ENCODE results near the gene DUOXA1. TPM values are rescaled to one million over a fixed set of nuclear protein-coding genes. Genes with fewer than 3 reads are reported as not detected.

Gene DUOXA1
- total and polyA plus RNA-seq, 2 experiments from 2014 or later = not detected

DNA sequence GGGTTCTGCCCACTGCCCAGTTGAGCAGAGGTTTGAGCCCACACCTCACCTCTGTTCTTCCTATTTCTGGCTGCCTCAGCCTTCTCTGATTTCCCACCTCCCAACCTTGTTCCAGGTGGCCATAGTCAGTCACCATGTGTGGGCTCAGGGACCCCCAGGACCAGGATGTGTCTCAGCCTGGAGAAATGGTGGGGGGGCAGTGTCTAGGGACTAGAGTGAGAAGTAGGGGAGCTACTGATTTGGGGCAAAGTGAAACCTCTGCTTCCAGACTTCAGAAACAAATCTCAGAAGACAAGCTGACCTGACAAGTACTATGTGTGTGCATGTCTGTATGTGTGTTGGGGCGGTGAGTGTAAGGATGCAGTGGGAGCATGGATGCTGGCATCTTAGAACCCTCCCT is 35.2 kb upstream of the DUOXA1 start (continued):
- TF ChIP-seq, protein P1, sequence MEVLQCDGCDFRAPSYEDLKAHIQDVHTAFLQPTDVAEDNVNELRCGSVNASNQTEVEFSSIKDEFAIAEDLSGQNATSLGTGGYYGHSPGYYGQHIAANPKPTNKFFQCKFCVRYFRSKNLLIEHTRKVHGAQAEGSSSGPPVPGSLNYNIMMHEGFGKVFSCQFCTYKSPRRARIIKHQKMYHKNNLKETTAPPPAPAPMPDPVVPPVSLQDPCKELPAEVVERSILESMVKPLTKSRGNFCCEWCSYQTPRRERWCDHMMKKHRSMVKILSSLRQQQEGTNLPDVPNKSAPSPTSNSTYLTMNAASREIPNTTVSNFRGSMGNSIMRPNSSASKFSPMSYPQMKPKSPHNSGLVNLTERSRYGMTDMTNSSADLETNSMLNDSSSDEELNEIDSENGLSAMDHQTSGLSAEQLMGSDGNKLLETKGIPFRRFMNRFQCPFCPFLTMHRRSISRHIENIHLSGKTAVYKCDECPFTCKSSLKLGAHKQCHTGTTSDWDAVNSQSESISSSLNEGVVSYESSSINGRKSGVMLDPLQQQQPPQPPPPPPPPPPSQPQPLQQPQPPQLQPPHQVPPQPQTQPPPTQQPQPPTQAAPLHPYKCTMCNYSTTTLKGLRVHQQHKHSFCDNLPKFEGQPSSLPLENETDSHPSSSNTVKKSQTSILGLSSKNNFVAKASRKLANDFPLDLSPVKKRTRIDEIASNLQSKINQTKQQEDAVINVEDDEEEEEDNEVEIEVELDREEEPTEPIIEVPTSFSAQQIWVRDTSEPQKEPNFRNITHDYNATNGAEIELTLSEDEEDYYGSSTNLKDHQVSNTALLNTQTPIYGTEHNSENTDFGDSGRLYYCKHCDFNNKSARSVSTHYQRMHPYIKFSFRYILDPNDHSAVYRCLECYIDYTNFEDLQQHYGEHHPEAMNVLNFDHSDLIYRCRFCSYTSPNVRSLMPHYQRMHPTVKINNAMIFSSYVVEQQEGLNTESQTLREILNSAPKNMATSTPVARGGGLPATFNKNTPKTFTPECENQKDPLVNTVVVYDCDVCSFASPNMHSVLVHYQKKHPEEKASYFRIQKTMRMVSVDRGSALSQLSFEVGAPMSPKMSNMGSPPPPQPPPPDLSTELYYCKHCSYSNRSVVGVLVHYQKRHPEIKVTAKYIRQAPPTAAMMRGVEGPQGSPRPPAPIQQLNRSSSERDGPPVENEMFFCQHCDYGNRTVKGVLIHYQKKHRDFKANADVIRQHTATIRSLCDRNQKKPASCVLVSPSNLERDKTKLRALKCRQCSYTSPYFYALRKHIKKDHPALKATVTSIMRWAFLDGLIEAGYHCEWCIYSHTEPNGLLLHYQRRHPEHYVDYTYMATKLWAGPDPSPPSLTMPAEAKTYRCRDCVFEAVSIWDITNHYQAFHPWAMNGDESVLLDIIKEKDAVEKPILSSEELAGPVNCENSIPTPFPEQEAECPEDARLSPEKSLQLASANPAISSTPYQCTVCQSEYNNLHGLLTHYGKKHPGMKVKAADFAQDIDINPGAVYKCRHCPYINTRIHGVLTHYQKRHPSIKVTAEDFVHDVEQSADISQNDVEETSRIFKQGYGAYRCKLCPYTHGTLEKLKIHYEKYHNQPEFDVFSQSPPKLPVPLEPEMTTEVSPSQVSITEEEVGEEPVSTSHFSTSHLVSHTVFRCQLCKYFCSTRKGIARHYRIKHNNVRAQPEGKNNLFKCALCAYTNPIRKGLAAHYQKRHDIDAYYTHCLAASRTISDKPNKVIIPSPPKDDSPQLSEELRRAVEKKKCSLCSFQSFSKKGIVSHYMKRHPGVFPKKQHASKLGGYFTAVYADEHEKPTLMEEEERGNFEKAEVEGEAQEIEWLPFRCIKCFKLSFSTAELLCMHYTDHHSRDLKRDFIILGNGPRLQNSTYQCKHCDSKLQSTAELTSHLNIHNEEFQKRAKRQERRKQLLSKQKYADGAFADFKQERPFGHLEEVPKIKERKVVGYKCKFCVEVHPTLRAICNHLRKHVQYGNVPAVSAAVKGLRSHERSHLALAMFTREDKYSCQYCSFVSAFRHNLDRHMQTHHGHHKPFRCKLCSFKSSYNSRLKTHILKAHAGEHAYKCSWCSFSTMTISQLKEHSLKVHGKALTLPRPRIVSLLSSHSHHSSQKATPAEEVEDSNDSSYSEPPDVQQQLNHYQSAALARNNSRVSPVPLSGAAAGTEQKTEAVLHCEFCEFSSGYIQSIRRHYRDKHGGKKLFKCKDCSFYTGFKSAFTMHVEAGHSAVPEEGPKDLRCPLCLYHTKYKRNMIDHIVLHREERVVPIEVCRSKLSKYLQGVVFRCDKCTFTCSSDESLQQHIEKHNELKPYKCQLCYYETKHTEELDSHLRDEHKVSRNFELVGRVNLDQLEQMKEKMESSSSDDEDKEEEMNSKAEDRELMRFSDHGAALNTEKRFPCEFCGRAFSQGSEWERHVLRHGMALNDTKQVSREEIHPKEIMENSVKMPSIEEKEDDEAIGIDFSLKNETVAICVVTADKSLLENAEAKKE (CRISPR knock-in tag; IDR thresholded peaks at IDR 0.05) = no peak
- TF ChIP-seq NANOG (IDR thresholded peaks at IDR 0.05; ENCODE audit: borderline replicate concordance) = no peak

DNA sequence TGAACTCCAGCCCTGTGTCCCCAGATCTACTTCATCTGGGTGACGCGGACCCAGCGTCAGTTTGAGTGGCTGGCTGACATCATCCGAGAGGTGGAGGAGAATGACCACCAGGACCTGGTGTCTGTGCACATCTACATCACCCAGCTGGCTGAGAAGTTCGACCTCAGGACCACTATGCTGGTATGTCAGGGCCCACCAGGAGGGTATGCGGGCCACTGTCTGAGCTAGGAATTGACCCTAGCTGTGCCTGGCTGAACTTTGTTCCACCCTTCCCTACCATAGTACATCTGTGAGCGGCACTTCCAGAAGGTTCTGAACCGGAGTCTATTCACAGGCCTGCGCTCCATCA is 33.8 kb upstream of the DUOXA1 start:
- Mint-ChIP-seq H3K27me3 (ENCODE audit: insufficient read depth, low read depth, poor library complexity) (peaks cover 13% of the 10 kb centered on the region), H3K4me1 (peaks cover 13% of the 10 kb centered on the region), H3K36me3 (ENCODE audit: low read depth) (no peaks in the 10 kb centered on the region; the same call in 1 of the 3 replicates), H3K27ac (no peak overlapping the region), H3K4me3 (no peak overlapping the region), H3K9me3 (no peaks in the 10 kb centered on the region)
- Histone ChIP-seq H3K9me2 (ENCODE audit: insufficient read depth) (no peaks in the 10 kb centered on the region), H3K4me3 (no peak overlapping the region), H4K20me1 (replicated peaks; ENCODE audit: insufficient read depth) (no peaks in the 10 kb centered on the region), H3F3A (replicated peaks; ENCODE audit: low read depth) (no peaks in the 10 kb centered on the region; the same call in 1 of the 2 replicates), H2AFZ (no peak overlapping the region), H3K79me2 (replicated peaks; ENCODE audit: insufficient read depth) (no peaks in the 10 kb centered on the region), H3K36me3 (ENCODE audit: insufficient read depth) (no peaks in the 10 kb centered on the region), H3K4me1 (ENCODE audit: insufficient read depth) (peaks cover 11% of the 10 kb centered on the region), H3K27ac (ENCODE audit: low read depth) (no peak overlapping the region), H3K4me2 (no peak overlapping the region), H3K27me3 (ENCODE audit: insufficient read depth) (no peaks in the 10 kb centered on the region)
- ATAC-seq (no peak), DNase-seq (ENCODE audit: low spot score) (no peak)
- no peak for TF ChIP-seq NANOG (IDR thresholded peaks at IDR 0.05; ENCODE audit: borderline replicate concordance)
- no peak for TF ChIP-seq ZNF114 (CRISPR knock-in tag; IDR thresholded peaks at IDR 0.05)
- TF ChIP-seq ZNF331 (CRISPR knock-in tag; IDR thresholded peaks at IDR 0.05; ENCODE audit: low read depth) = no peak
- TF ChIP-seq, protein P2, sequence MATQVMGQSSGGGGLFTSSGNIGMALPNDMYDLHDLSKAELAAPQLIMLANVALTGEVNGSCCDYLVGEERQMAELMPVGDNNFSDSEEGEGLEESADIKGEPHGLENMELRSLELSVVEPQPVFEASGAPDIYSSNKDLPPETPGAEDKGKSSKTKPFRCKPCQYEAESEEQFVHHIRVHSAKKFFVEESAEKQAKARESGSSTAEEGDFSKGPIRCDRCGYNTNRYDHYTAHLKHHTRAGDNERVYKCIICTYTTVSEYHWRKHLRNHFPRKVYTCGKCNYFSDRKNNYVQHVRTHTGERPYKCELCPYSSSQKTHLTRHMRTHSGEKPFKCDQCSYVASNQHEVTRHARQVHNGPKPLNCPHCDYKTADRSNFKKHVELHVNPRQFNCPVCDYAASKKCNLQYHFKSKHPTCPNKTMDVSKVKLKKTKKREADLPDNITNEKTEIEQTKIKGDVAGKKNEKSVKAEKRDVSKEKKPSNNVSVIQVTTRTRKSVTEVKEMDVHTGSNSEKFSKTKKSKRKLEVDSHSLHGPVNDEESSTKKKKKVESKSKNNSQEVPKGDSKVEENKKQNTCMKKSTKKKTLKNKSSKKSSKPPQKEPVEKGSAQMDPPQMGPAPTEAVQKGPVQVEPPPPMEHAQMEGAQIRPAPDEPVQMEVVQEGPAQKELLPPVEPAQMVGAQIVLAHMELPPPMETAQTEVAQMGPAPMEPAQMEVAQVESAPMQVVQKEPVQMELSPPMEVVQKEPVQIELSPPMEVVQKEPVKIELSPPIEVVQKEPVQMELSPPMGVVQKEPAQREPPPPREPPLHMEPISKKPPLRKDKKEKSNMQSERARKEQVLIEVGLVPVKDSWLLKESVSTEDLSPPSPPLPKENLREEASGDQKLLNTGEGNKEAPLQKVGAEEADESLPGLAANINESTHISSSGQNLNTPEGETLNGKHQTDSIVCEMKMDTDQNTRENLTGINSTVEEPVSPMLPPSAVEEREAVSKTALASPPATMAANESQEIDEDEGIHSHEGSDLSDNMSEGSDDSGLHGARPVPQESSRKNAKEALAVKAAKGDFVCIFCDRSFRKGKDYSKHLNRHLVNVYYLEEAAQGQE (IDR thresholded peaks at IDR 0.05; ENCODE audit: unreplicated experiment) = no peak
- no peak for TF ChIP-seq JUNB (IDR thresholded peaks at IDR 0.05; ENCODE audit: unreplicated experiment)
- TF ChIP-seq CREB1 (CRISPR knock-in tag; IDR thresholded peaks at IDR 0.05; ENCODE audit: low read depth) = no peak
